Psoas muscle (tissue), 8 donors: Measurements from ENCODE around the gene PHOX2A. TPM values are rescaled to one million over a fixed set of nuclear protein-coding genes. Genes with fewer than 3 reads are reported as not detected.

Source experiments
- ATAC-seq, 4 donors: fragments of 200-7000 bp; cut with Tn5 transposase; one replicate each; pipeline ENCODE4 v1.9.1; 2020; ENCODE audit warnings: moderate library complexity in 3 of 4, mild to moderate bottlenecking in 2 of 4
- DNase-seq, 2 donors: peaks; one replicate each; pipeline ENCODE4 v3.0.0-alpha.2; 2020
- H3K27ac ChIP-seq: fragments of 200-600 bp; one replicate; pipeline ENCODE4 v1.8.0; 2022
- H3K27me3 ChIP-seq, 3 donors: fragments of 200-600 bp in 1 of 3; one replicate each; pipeline versions ENCODE4 v1.6.1 to v1.8.0; 2013 to 2022; ENCODE audit warnings: low read length in 2 of 3, mild to moderate bottlenecking in 2 of 3, moderate library complexity in 1 of 3; ENCODE audit not compliant: insufficient read depth in 3 of 3
- H3K36me3 ChIP-seq, 2 donors: fragments of 200-600 bp in 1 of 2; one replicate each; pipeline versions ENCODE4 v1.6.1 to v1.8.0; 2013 to 2022; ENCODE audit warnings: low read depth in 1 of 2, mild to moderate bottlenecking in 1 of 2, moderate library complexity in 1 of 2; ENCODE audit not compliant: insufficient read depth in 1 of 2
- H3K4me1 ChIP-seq: fragments of 200-600 bp; one replicate; pipeline ENCODE4 v1.8.0; 2022
- H3K4me3 ChIP-seq: fragments of 200-600 bp; one replicate; pipeline ENCODE4 v1.8.0; 2022; ENCODE audit warnings: mild to moderate bottlenecking
- H3K9me3 ChIP-seq: fragments of 200-600 bp; one replicate; pipeline ENCODE4 v1.8.0; 2022
- CTCF ChIP-seq: fragments of 200-600 bp; IDR thresholded peaks from one replicate; pipeline ENCODE4 v1.8.0; 2022; ENCODE audit warnings: antibody characterized with exemption
- WGBS, 3 donors: extraction: QIAGEN DNeasy Blood & Tissue Kit; methylation state at CpG; one replicate each; pipeline versions ENCODE4 v1.1.6 to v1.1.7; 2013; 5-methylcytosine and 5-hydroxymethylcytosine counted together
- intact Hi-C, 2 donors: fragments of 100-400 bp; cut with DNase I; formaldehyde crosslinking; loops; one replicate each; pipeline versions ENCODE4 v1.11.0 to v1.14.2; 2022
- polyA plus RNA-seq, 3 donors: library from polyadenylated mRNA; stranded (reverse); fragments of 200-250 nt; gene quantifications; one replicate each; pipeline ENCODE4 v1.2.3, GENCODE V29; 2013
- total RNA-seq, 4 donors: library from RNA; stranded (reverse); fragmentation: NEBNext Ultra II Directional in 2 of 4; extraction: Animal tissue kit (Norgen Biotek cat#: 25700) in 2 of 4; gene quantifications; one replicate each; pipeline versions ENCODE4 v1.2.1 to v1.2.4, GENCODE V29; 2021 to 2023
- donor health status: healthy with polysubstance abuse.
- donor health status: DM: no; HTN: no; CAD: no; lungs with moderate emphysema.
- donor health status: Bipolar disorder and iron deficiency.
- donor health status: healthy.
- donor health status: DM: yes; HTN: yes; CAD: no.
- donor health status: DM: no; HTN: no; CAD: no.
- donor health status: DM: no; HTN: no; CAD: no.
- donor health status: DM: yes; HTN: yes; CAD: no.

Gene PHOX2A
- total and polyA plus RNA-seq, 7 donors: 0.07 TPM; not detected in 6

GRCh38 chr11:72231396-72232259, 12.3 kb downstream of the PHOX2A start:
- H3K36me3 ChIP-seq: peaks cover 0 to 96% of the 10 kb centered on the region in 2 donors
- ATAC-seq (no peak), DNase-seq (no peak)
- intact Hi-C loops: loop anchor here (10.0 kb wide), 3 partner anchors 117 to 217 kb away; partner anchors contain the start of gene ANAPC15 (in 1 of the 2)
- TF ChIP-seq CTCF: no peak
- no peaks in the 10 kb centered on the region for H3K27me3 ChIP-seq
- no peaks in the 10 kb centered on the region for H3K9me3 ChIP-seq
- no peak overlapping the region for H3K4me3 ChIP-seq
- peaks cover 6% of the 10 kb centered on the region for H3K4me1 ChIP-seq
- 74 to 90% (median 74%) methylated on average over 8 to 9 of the region's 9 CpGs for WGBS, 3 donors
- H3K27ac ChIP-seq: no peak overlapping the region

GRCh38 chr11:72230764-72231365, 13.1 kb downstream of the PHOX2A start:
- 83 to 91% (median 86%) methylated on average over 18 of the region's 18 CpGs for WGBS, 3 donors
- peaks cover 2% of the 10 kb centered on the region for H3K4me1 ChIP-seq
- no peak for DNase-seq
- H3K27ac ChIP-seq: no peak overlapping the region
- H3K9me3 ChIP-seq: no peaks in the 10 kb centered on the region
- H3K27me3 ChIP-seq: no peaks in the 10 kb centered on the region
- TF ChIP-seq CTCF: no peak
- intact Hi-C loops: loop anchor here (10.0 kb wide), 3 partner anchors 116 to 216 kb away; partner anchors contain the start of gene ANAPC15 (in 1 of the 2)
- H3K4me3 ChIP-seq: no peak overlapping the region
- H3K36me3 ChIP-seq: peaks cover 0 to 88% of the 10 kb centered on the region in 2 donors
- no peak for ATAC-seq

- no peak overlapping the region for H3K27ac ChIP-seq
- DNase-seq (no peak), ATAC-seq (no peak)
- H3K36me3 ChIP-seq: peaks cover 0 to 81% of the 10 kb centered on the region in 2 donors
- no peaks in the 10 kb centered on the region for H3K9me3 ChIP-seq
- no peak overlapping the region for H3K4me3 ChIP-seq
- peaks cover 9% of the 10 kb centered on the region for H3K4me1 ChIP-seq
- intact Hi-C loops: loop anchor here (10.0 kb wide), 3 partner anchors 115 to 215 kb away; partner anchors contain the start of gene ANAPC15 (in 1 of the 2)
- TF ChIP-seq CTCF: no peak
- H3K27me3 ChIP-seq: no peaks in the 10 kb centered on the region
- 88 to 91% (median 91%) methylated on average over 21 of the region's 21 CpGs for WGBS, 3 donors
Observed at GRCh38 chr11:72229925-72230763, 13.8 kb downstream of the PHOX2A start.

- Histone ChIP-seq H3K4me1 (peaks cover 10% of the 10 kb centered on the region), H3K27me3 (no peaks in the 10 kb centered on the region), H3K36me3 (peaks cover 0 to 74% of the 10 kb centered on the region in 2 donors), H3K9me3 (no peaks in the 10 kb centered on the region), H3K27ac (no peak overlapping the region), H3K4me3 (no peak overlapping the region)
- TF ChIP-seq CTCF: no peak
- intact Hi-C loops: no loop called here
- ATAC-seq (no peak), DNase-seq (no peak)
- 92 to 96% (median 96%) methylated on average over 8 of the region's 8 CpGs for WGBS, 3 donors
Observed at GRCh38 chr11:72229336-72229924, 14.5 kb downstream of the PHOX2A start.
